ENCODE measurements around the gene KRT82.

- TF ChIP-seq TAF1 (IDR thresholded peaks at IDR 0.05; ENCODE audit: borderline replicate concordance, insufficient read depth, low read length) = no peak
- TF ChIP-seq FOXP2 (optimal IDR thresholded peaks at IDR 0.05; ENCODE audit: borderline replicate concordance, extremely low read depth, extremely low read length, insufficient read depth) = no peak
- no peak for TF ChIP-seq POLR2AphosphoS5 (IDR thresholded peaks at IDR 0.05; ENCODE audit: low read depth, low read length)
- no peak for TF ChIP-seq REST (IDR thresholded peaks at IDR 0.05; ENCODE audit: insufficient read depth in 1 of 2, low read depth in 2 of 2, low read length in 2 of 2)
These were observed 33.6 kb downstream of the KRT82 start for GRCh38 chr12:52372216-52373154.
